Measurements from ENCODE around the gene HAUS3.

Gene HAUS3, protein sequence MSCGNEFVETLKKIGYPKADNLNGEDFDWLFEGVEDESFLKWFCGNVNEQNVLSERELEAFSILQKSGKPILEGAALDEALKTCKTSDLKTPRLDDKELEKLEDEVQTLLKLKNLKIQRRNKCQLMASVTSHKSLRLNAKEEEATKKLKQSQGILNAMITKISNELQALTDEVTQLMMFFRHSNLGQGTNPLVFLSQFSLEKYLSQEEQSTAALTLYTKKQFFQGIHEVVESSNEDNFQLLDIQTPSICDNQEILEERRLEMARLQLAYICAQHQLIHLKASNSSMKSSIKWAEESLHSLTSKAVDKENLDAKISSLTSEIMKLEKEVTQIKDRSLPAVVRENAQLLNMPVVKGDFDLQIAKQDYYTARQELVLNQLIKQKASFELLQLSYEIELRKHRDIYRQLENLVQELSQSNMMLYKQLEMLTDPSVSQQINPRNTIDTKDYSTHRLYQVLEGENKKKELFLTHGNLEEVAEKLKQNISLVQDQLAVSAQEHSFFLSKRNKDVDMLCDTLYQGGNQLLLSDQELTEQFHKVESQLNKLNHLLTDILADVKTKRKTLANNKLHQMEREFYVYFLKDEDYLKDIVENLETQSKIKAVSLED

DNA sequence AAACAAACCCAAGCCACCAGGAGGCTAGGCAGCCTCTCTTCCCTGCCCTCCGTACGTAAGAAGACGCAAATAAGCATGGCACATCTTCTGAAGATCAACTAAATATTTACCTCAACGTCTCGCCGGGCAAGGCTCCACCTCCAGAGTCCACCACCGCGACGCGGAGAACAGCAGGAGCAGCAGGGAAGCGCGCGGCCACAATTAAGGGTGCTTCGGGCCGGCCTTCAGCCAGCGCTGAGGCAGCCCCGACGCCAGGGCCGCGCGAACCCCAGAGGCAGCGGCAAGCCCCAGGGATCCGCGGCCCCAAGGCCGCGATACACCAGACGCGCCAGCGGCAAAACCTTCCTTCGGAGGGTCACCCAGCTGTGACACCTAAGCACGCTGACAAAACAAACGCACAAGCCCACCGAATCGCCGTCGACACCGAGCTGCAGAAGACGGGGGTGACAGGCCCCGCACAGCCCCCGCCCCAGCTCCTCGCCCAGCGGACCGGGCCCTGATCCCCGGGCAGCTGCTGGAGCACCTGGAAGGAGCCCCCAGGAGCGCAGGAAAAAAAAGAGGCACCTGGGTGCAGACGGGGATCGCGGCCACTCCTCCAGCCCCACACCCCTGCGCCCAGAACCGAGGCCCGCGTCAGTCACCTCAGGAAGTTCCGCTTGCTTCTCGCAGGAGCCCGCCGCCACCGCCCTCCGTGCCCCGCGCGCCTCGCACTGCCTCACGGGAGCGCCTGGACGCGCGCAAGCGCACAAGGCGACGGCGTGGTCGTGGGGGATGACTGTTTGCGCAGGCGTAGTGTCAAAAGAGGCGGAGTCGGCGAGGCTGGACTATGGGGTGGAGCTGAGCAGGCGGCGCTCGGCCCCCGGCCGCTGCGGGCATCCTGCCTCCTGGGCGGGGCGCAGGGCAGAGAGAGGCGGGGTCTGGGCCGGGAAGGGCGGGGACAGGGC lies at the start of gene HAUS3, which contains the start of gene POLN:
TSS of gene HAUS3 (minus strand) at position 712 of the 944 bp plus-strand sequence. CDS start 1,175 bp downstream, outside the sequence.
TSS of gene POLN (minus strand) at position 712 of the 944 bp plus-strand sequence. CDS start 12,890 bp downstream, outside the sequence.
- DNase-seq: peak; percentile 95

DNA sequence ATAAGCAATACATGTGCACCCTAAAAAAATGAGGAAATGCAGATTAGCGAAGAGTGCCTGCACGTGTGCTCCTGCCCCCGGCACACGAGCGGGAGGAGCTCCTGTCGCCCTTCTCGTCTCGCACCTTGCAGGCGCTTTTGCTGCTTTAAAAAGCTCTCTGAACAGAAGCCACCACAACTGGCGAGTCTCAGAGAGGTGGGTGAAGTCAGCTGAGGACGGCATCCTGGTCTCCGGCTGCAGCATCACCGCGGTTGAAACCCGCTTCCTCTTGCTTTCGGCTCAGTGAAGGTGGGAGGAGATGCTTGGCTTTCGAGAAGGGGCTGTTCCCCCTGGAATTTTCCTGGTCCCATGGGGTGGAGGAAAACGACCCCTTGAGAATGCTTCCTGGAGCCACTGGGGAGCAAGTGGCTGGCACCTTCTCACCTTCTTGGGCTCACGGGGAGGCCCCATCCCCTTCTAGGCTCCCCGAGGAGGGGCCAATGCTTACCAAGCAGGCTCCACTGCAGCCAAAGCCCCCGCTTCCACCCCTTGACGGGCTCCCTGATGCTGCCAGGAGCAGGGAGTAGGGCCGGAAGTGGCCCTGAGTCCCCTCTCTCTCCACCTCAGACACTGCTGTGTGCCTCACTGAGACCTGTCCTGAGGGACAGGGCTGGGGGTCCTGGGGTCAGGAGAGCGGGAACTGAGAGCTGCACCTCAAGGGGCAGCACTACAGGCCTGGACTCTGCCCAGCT lies 49.2 kb upstream of the HAUS3 start:
- no peak for DNase-seq

DNA sequence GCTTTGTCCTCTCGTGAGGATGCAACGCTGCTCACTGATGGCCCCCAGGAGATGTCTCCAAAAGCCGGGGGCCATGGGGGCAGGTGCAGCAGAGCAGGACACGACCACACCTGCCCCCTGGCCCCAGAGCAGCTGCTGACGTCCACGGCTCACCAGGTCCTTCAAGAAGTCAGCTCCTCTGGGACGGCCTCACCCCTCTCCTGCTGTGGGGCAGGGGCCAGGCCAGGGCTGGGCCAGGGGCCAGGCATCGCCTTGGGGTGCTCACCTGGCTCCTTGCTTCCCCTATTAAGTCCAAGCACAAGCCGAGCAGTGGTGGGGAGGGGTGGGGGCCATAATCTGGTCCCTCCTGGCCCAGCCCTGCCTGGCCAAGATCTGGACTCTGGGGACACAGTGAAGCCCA lies 48.6 kb upstream of the HAUS3 start:
- no peak for DNase-seq

DNA sequence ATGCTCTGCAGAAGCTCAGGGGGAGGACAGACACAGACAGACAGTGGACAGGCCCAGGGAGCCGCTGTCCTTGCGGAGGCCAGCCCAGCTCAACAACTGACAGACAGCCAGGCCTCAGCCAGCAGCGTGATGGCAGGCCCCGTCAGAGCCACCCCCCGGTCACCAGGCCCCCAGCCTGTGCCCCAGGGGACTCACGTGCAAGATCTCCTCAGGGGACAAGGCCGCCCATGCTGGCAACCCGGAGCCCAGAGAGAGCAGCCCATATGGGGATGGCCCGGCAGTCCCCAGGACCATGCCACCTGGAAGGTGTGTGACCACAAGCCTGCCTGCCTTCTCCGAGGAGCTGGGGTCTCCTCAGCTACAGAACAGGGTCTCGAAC lies 48.0 kb upstream of the HAUS3 start:
- DNase-seq: no peak

DNA sequence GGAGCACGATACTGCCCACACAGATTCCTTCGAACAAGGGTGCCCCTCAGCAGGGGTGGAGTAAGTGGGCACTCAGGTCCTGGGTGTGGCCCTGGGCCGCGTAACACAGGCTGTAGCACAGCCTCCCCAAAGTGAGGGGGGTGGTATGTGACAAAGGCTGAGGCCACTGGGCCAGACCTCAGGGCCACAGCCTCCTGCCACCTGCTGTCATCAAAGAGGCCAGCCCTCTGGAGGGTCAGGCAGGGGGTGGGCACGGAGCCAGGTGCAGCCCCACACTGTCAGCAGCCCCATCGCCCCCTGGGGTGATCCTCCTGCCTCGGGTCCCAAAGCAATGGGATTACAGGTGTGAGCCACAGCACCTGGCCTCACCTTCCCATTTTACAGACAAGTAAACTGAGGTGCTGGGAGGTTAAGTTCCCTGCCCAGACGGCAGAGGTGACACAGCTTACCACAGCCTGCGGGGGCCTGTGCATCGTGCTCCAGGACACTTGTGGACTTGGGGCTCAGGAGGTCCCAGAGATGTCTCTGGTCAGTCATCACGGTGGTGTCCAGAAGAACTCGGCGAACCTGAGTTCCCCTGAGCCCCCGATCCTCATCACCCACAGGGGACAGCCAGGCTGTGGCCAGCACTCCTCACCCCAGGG lies 47.5 kb upstream of the HAUS3 start:
- no peak for DNase-seq

DNA sequence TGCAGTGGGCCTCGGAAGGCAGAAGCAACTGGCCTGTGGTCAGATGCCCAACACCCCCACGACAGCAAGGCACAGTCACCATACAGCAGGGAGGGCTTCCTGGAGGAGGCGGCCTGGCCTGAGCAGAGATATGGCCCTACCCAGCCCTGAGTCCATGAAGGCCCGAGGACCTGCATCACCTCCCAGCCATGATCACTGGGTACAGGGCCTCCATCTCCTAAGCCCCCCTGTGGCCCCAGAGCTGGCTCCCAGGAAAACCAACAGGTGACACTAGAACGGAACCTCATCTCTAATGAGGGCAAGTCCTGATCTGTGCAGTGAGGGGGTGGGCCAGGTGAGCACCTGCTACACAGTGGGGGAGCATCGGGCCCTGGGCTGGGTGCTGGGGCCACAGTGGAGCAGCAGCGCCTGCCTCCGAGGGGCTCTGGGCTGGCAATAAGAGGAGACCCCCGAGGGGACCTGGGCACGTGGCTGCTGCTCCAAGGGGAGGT lies 46.2 kb upstream of the HAUS3 start:
- DNase-seq: no peak

DNA sequence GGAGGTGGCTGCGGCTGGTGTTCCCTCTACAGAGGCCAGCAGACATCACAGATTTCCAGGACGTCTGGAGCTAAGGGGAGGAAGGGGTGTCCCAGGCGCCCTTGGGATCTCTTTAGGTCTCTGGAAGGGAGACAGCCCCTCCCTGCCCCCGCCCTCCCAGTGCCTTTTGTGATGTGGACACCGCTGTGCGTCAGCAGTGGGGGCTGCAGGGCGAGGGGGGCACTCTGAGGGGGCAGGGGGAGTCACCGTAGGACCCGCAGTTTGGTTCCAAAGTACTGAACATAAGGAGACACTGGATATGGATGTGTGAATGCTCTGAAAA lies 45.6 kb upstream of the HAUS3 start:
- no peak for DNase-seq

DNA sequence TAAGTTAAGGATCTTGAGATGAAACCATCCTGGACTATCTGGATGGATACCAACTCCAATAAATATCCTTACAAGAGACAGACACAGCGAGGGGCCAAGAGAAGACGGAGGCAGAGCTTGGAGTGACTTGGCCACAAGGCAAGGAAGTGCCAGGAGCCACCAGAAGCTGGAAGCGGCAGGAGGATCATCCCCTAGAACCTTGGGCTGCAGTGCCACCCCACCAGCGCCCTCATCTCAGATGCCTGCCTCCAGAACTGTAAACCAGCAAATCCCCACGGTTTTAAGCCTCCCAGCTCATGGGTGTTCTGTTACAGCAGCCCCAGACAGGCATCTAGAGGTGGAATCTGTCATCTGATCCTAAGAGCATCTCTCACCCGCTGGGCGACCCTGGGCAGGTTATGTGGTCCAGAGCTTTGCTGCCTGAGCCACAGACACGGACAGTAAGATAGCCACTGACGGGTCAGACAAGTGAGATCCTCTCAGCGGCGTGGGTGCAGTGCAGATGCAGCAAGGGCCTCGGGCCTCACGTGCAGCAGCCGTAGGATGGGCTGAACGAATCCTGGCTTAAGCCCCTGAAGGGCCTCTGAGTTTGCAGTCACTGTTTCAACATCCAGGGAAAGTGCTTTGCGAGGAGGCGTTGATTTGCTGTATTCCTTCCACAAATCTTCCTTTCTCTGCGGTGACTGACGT lies 45.1 kb upstream of the HAUS3 start:
- DNase-seq: peak; percentile 2

DNA sequence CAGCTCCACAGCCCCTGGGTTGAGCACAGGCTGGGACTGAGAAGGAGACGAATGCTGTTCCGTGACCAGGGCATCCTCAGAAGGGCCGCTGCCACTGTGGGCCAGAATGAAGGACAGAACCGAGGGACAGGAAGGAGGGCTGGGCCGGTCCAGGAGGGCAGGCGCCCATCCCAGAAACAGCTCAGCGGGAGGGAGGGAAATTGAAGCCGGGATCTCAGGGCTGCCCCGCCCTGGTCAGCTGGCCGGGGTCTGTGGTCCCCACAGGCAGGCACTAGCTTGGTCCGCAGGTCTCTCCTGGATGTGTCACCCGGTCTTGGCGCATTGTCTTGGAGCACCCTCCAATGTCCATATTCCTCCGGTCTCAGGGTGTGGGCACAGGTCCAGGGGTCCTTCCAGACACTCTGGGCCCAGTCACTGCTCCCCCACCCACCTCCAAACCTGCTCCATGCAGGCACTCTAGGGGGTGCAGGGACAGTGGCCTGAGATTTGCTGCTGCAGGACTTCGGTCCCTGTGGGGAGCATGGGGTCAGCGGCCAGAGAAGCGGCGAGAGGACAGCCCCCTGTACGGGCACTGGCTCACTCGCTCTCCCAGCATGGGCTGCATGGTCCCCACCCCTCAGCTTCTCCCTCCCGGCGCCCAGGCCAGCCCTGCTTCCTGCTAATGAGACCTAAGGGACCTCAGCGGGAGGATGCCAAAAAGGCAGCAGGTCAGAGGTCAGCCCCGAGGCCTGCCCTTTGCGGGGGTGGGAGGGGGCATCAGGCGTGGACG lies 43.9 kb upstream of the HAUS3 start:
- no peak for DNase-seq

DNA sequence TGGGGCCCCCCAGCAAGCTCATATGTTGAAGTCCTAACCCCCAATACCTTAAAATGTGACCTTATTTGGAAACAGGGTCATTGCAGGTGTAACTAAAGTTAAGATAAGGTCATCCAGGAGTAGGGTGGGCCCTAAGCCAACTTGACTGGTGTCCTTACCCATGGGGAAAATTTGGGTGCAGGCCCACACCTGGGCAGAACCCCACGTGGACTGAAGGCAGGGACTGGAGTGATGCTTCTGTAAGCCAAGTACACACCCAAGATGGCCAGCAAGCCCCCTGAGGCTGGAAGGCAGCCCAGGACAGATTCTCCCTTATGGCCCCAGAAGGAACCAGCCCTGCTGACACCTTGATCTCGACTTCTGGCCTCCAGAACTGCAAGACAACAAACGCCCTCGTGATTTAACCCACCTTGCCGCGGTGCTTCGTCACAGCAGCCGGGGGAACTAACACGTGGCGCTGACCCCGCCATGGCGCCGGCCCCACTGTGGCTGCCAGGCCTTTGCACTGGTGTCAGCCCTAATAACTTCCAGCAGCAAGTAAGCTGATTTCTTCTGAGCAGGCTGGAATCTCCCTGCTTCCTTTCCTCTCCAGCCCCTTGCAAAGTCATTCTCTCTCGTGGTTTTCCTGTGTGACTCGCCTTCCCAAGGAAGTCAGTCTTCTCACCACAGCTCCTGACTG lies 43.2 kb upstream of the HAUS3 start:
- DNase-seq: no peak

DNA sequence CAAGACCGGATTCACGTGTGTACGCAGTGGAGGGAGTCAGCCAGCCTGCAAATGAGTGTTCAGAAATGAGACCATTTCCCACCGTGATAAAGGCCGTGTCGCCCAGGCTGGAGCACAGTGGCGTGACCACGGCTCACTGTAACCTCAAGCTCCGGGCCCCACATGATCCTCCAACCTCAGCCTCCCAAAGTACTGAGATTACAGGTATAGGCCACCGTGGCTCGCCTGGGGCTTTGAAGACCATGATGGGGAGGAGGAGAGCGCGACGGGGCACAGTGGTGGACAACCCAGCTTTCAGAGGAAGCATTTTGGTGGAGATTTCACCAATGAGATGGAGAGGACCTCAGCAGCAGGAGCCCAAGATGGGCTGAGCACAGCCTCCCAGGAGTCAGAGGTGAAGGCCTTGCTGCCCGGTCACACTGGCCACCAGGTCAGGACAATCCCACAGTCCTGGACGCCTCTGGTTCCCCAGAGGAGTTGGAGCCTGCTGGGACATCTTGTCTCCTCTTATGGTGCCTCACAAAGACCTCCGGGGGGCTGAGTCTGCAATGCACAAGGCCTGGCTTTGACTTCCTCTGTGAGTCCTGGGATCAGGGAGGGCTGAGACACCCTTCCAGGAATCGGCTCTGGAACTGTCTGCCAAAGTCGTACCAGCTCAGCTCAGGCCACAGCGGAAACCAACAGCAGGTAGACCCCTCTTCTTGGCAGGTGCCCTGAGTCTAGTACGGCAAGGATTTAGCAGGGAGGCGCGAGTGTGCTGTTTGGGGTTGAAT lies 42.4 kb upstream of the HAUS3 start:
- DNase-seq: no peak

DNA sequence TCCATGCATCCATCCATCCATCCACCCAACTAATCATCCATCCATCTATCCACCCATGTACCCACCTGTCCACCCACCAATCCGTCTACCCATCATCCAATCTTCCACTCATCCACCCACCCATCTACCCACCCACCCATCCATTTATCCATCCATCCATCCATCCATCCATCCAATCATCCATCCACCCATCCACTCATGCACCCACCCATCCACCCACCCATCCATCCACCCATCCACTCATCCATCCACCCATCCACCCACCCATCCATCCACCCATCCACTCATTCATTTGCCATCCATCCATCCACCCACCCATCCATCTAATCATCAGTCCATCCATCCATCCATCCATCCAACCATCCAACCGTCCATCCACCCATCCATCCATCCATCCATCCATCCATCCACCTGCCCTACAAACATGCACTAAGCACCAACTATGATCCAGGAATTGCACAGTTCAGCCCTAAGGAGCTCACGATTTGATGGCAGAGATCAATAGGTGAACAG lies 41.3 kb upstream of the HAUS3 start:
- no peak for DNase-seq

DNA sequence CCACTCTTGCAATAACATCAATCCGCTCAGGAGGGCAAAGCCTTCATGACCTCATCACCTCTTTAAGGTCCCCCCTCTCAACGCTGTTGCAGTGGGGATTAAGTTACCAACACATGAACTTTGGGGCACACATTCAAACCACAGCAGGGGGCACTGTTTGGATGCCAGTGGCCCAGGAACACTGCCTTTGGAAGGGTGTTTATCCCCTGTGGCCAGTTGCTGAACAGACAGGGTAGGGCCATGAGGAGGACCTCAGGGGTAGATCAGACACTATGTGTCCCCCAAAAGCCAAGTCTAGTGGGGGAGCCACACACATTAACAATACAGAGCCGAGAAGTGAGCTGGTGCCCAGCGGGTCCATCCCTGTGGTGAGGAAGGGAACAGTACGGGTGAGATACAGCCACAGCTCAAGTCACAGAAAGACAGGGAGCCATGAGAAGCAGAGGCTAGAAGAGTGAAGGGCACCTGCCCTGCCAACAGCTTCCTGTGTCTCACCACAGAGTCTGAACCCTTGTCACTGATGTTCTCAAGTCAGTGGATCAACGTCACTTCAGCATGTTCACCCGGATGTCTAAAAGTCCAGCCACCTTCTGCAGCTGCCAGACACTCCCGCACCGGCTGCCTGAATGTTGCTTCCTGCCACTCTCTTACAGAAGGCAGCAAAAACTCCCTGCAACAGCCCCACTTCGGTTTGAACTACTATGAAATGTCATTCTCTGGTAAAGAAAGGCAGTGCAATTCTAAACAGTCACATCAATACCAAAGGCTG lies 39.8 kb upstream of the HAUS3 start:
- DNase-seq: no peak

DNA sequence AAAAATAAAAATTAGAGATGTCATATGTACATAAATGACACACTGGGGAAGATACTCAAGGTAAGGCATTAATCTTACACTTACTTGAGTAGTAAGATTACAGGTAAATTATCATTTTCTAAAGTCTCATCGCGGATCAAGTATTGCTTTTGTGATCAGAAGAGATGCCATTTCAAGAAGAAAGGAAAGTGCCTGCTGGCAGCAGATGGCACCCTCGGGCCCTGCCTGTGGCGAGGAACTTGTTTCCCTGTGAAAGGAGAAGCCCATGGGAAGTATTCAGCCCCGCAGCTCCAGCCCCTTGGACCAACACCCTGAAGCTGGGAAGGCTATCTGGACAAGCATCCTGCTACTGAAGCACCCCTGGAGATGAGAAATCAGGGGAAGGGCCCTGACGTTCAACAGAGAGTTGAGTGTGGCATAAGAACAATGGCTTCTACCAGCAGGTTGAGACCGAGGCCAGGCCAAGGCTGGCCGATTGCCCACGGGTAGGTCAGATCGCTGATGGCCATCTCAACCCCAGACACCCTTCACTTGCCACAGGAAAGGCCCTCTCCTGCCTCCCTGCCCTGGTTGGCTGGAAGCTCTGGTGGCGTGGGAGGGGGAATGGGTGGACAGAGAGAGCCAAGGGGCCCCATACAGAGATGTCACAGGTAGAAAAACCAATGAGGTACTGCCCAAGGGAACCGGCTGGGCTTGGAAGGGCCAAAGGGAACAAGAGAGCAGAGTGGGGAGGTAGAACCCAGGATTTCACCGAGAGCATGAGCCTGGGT lies 38.8 kb upstream of the HAUS3 start:
- peak; percentile 3 for DNase-seq

DNA sequence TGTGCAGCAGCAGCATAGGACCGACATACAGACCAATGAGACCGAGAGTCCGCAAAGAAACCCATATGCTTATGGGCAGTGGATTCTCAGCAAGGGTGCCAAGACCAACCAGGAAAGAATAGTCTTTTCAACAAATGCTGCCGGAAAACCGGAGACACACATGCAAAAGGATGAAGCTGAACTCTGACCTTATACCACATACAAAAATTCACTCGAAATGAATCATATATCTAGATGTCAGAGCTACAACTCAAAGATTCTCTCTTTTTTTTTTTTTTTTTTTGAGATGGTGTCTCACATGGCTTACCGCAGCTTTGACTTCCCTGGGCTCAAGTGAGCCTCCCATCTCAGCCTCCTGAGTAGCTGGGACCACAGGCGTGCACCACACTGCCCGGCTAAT lies 36.0 kb upstream of the HAUS3 start:
- no peak for DNase-seq

DNA sequence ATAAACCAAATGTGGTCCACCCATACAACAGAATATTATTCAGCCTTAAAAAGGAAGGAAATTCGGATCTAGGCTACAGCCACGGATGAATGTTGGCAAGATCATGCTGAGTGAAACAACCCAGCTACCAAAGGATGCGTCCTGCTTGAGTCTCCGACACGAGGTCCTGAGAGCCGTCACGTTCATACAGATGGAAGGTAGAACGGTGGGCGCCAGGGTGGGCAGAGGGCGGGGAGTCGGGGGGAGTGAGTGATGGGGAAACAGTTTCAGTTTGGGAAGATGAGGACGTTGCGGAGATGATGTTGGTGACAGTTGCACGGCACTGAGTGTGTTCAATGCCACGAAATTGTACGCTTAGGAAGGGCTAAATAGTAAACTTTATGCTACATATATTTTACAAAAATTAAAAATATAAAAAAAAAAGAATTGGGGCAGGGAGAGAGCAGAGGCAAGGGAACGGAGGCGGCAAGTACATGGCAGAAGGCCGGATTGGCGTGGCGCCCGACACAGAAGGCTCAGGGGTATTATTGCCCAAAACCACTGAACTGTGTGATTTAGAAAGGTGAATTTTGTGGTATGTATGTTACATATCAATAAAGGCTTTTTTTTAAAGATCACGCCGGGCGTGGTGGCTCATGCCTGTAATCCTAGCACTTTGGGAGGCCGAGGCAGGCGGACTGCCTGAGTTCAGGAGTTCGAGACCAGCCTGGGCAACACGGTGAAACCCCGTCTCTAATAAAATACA lies 34.8 kb upstream of the HAUS3 start:
- no peak for DNase-seq
